Measurements from ENCODE around the gene BTBD17.

BTBD17 gene

GRCh38 chr17:74372426-74372825 is 10.8 kb upstream of the BTBD17 start:
- TF ChIP-seq EZH2phosphoT487 (conservative IDR thresholded peaks at IDR 0.05; ENCODE audit: low read length) (no peak), CTCF (IDR thresholded peaks at IDR 0.05; ENCODE audit: insufficient read depth, low read length, poor library complexity, severe bottlenecking) (no peak)
- Histone ChIP-seq H3K79me2 (ENCODE audit: insufficient read depth, low read length) (no peaks in the 10 kb centered on the region), H4K20me1 (ENCODE audit: low read depth, low read length) (no peaks in the 10 kb centered on the region), H3K9me3 (ENCODE audit: insufficient read depth, low read length) (no peaks in the 10 kb centered on the region), H3K36me3 (ENCODE audit: low read length) (no peaks in the 10 kb centered on the region), H3K27ac (ENCODE audit: low read depth, low read length) (no peak overlapping the region), H3K4me3 (ENCODE audit: insufficient read depth, low read length, poor library complexity, severe bottlenecking) (no peak overlapping the region), H3K9ac (ENCODE audit: low read length) (no peak overlapping the region), H3K9me2 (replicated peaks; ENCODE audit: insufficient read depth, low read length) (no peaks in the 10 kb centered on the region), H2AFZ (ENCODE audit: low read depth, low read length, severe bottlenecking) (no peak overlapping the region), H3F3A (ENCODE audit: insufficient read depth) (no peaks in the 10 kb centered on the region), H3K4me2 (ENCODE audit: low read depth, low read length, poor library complexity, severe bottlenecking) (no peak overlapping the region), H3K27me3 (ENCODE audit: low read length) (no peaks in the 10 kb centered on the region)

DNA sequence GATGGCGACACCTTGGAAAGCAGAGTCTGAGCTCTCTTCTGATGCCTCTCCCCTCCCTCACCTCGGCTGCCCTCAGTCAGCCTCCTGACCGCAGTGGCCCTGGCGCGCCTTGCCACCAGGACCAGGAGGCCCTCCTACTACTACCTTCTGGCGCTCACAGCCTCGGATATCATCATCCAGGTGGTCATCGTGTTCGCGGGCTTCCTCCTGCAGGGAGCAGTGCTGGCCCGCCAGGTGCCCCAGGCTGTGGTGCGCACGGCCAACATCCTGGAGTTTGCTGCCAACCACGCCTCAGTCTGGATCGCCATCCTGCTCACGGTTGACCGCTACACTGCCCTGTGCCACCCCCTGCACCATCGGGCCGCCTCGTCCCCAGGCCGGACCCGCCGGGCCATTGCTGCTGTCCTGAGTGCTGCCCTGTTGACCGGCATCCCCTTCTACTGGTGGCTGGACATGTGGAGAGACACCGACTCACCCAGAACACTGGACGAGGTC is 10.0 kb upstream of the BTBD17 start:
- Histone ChIP-seq H3F3A (ENCODE audit: insufficient read depth) (no peaks in the 10 kb centered on the region), H3K79me2 (ENCODE audit: insufficient read depth, low read length) (no peaks in the 10 kb centered on the region), H3K27ac (ENCODE audit: low read depth, low read length) (no peak overlapping the region), H3K4me2 (ENCODE audit: low read depth, low read length, poor library complexity, severe bottlenecking) (no peak overlapping the region), H3K27me3 (ENCODE audit: low read length) (no peaks in the 10 kb centered on the region), H3K36me3 (ENCODE audit: low read length) (no peaks in the 10 kb centered on the region), H3K9me3 (ENCODE audit: insufficient read depth, low read length) (no peaks in the 10 kb centered on the region), H3K9me2 (replicated peaks; ENCODE audit: insufficient read depth, low read length) (no peaks in the 10 kb centered on the region), H4K20me1 (ENCODE audit: low read depth, low read length) (no peaks in the 10 kb centered on the region), H3K9ac (ENCODE audit: low read length) (no peak overlapping the region), H2AFZ (ENCODE audit: low read depth, low read length, severe bottlenecking) (no peak overlapping the region), H3K4me3 (ENCODE audit: insufficient read depth, low read length, poor library complexity, severe bottlenecking) (no peak overlapping the region)
- TF ChIP-seq CTCF (IDR thresholded peaks at IDR 0.05; ENCODE audit: insufficient read depth, low read length, poor library complexity, severe bottlenecking) (no peak), EZH2phosphoT487 (conservative IDR thresholded peaks at IDR 0.05; ENCODE audit: low read length) (no peak)

GRCh38 chr17:74369665-74370490 is 8.2 kb upstream of the BTBD17 start:
- no peaks in the 10 kb centered on the region for H3K79me2 ChIP-seq (ENCODE audit: insufficient read depth, low read length)
- no peak for TF ChIP-seq EZH2phosphoT487 (conservative IDR thresholded peaks at IDR 0.05; ENCODE audit: low read length)
- no peak for TF ChIP-seq CTCF (IDR thresholded peaks at IDR 0.05; ENCODE audit: insufficient read depth, low read length, poor library complexity, severe bottlenecking)
- H3K27ac ChIP-seq (ENCODE audit: low read depth, low read length): no peak overlapping the region
- no peaks in the 10 kb centered on the region for H3K9me3 ChIP-seq (ENCODE audit: insufficient read depth, low read length)
- H3K4me3 ChIP-seq (ENCODE audit: insufficient read depth, low read length, poor library complexity, severe bottlenecking): no peak overlapping the region
- no peak overlapping the region for H3K4me2 ChIP-seq (ENCODE audit: low read depth, low read length, poor library complexity, severe bottlenecking)
- H3F3A ChIP-seq (ENCODE audit: insufficient read depth): no peaks in the 10 kb centered on the region
- no peaks in the 10 kb centered on the region for H4K20me1 ChIP-seq (ENCODE audit: low read depth, low read length)
- H3K9ac ChIP-seq (ENCODE audit: low read length): no peak overlapping the region
- H3K27me3 ChIP-seq (ENCODE audit: low read length): no peaks in the 10 kb centered on the region
- no peaks in the 10 kb centered on the region for H3K36me3 ChIP-seq (ENCODE audit: low read length)
- no peaks in the 10 kb centered on the region for H3K9me2 ChIP-seq (replicated peaks; ENCODE audit: insufficient read depth, low read length)
- H2AFZ ChIP-seq (ENCODE audit: low read depth, low read length, severe bottlenecking): no peak overlapping the region

All from SU-DHL-6 (cell line).